ENCODE measurements around the gene MAPT.

- no peak for TF ChIP-seq CTCF (IDR thresholded peaks at IDR 0.05)
- TF ChIP-seq POLR2A (IDR thresholded peaks at IDR 0.05; ENCODE audit: low read depth): no peak
- no peak for TF ChIP-seq POLR2AphosphoS5 (IDR thresholded peaks at IDR 0.05)
These were observed 170.1 kb downstream of the MAPT start for GRCh38 chr17:46064460-46064859.
